Activated naive CD8-positive, alpha-beta T cell treated with anti-CD3 and anti-CD28 coated beads, Interleukin-2, amount 10 ng/mL, durations not matched to agents 7 days and 5 days (primary cell): Measurements from ENCODE around the gene SPANXC. TPM values are rescaled to one million over a fixed set of nuclear protein-coding genes. Genes with fewer than 3 reads are reported as not detected.
"Not testable (repeated sequence)": the region's sequence is repeated elsewhere in the genome, so short reads cannot be mapped to it uniquely, and the experiment has no call there.

Experiments used
- ATAC-seq: fragments of 150-1000 bp; cut with Tn5 transposase; one replicate; pipeline ENCODE4 v1.10.0; 2021; ENCODE audit warnings: low read depth, moderate library complexity
- POLR2A ChIA-PET: fragments of 350-600 bp; sonication (Branson Sonifier 250); formaldehyde crosslinking; loops from one replicate; lab custom pipeline; 2021; ENCODE audit warnings: antibody characterized with exemption; lab: Charles Lee
- DNase-seq: peaks from one replicate; pipeline ENCODE4 v3.0.0; 2021
- H3K27ac Mint-ChIP-seq: one replicate; pipeline ENCODE4 v1.8.0; 2022; ENCODE audit warnings: mild to moderate bottlenecking, mixed read lengths
- H3K27me3 Mint-ChIP-seq: one replicate; pipeline ENCODE4 v1.8.0; 2022; ENCODE audit warnings: mild to moderate bottlenecking, moderate library complexity, mixed read lengths
- H3K36me3 Mint-ChIP-seq: one replicate; pipeline ENCODE4 v1.8.0; 2021; ENCODE audit warnings: mild to moderate bottlenecking, mixed read lengths
- H3K4me1 Mint-ChIP-seq: one replicate; pipeline ENCODE4 v1.8.0; 2021; ENCODE audit warnings: mixed read lengths
- H3K4me3 Mint-ChIP-seq: one replicate; pipeline ENCODE4 v1.8.0; 2022; ENCODE audit warnings: mild to moderate bottlenecking, moderate library complexity, mixed read lengths
- H3K9me3 Mint-ChIP-seq: one replicate; pipeline ENCODE4 v1.8.0; 2021; ENCODE audit warnings: mixed read lengths
- total RNA-seq, 2 experiments: library from RNA; stranded (reverse); gene quantifications; one replicate each; pipeline ENCODE4 v1.2.3, GENCODE V29; 2021

Gene SPANXC
- total RNA-seq = not detected

- H3K9me3 Mint-ChIP-seq, H3K4me3 Mint-ChIP-seq, POLR2A ChIA-PET, H3K27me3 Mint-ChIP-seq, H3K36me3 Mint-ChIP-seq, H3K27ac Mint-ChIP-seq, H3K4me1 Mint-ChIP-seq, ATAC-seq, DNase-seq: not testable (repeated sequence)
These were observed at the start of gene SPANXC for GRCh38 chrX:141242417-141242816. Gene SPANXC, minus strand, starts transcription at chrX:141242517. Its CDS starts 60 bp downstream, at chrX:141242457.

GRCh38 chrX:141279476-141279875, 37.2 kb upstream of the SPANXC start:
- ATAC-seq (no peak), DNase-seq (no peak)
- H3K4me3 Mint-ChIP-seq = no peak overlapping the region
- no peaks in the 10 kb centered on the region for H3K27me3 Mint-ChIP-seq
- no peak overlapping the region for H3K27ac Mint-ChIP-seq
- H3K9me3 Mint-ChIP-seq = no peaks in the 10 kb centered on the region
- POLR2A ChIA-PET = no interaction called here
- H3K4me1 Mint-ChIP-seq = no peaks in the 10 kb centered on the region
- H3K36me3 Mint-ChIP-seq = no peaks in the 10 kb centered on the region

GRCh38 chrX:141278306-141278705, 36.0 kb upstream of the SPANXC start:
- H3K27me3 Mint-ChIP-seq = no peaks in the 10 kb centered on the region
- H3K36me3 Mint-ChIP-seq = no peaks in the 10 kb centered on the region
- no peak overlapping the region for H3K4me3 Mint-ChIP-seq
- POLR2A ChIA-PET = no interaction called here
- ATAC-seq (no peak), DNase-seq (no peak)
- H3K4me1 Mint-ChIP-seq = no peaks in the 10 kb centered on the region
- H3K9me3 Mint-ChIP-seq = no peaks in the 10 kb centered on the region
- no peak overlapping the region for H3K27ac Mint-ChIP-seq

GRCh38 chrX:141258080-141258479, 15.8 kb upstream of the SPANXC start:
- POLR2A ChIA-PET = no interaction called here
- H3K36me3 Mint-ChIP-seq = no peaks in the 10 kb centered on the region

GRCh38 chrX:141221611-141222010, 20.7 kb downstream of the SPANXC start:
- H3K27me3 Mint-ChIP-seq = no peaks in the 10 kb centered on the region
- DNase-seq (no peak), ATAC-seq (no peak)
- H3K27ac Mint-ChIP-seq = no peak overlapping the region
- H3K4me3 Mint-ChIP-seq = no peak overlapping the region
- H3K4me1 Mint-ChIP-seq = no peaks in the 10 kb centered on the region
- POLR2A ChIA-PET = no interaction called here
- no peaks in the 10 kb centered on the region for H3K9me3 Mint-ChIP-seq
- no peaks in the 10 kb centered on the region for H3K36me3 Mint-ChIP-seq

More at GRCh38 chrX:141258080-141258479, 15.8 kb upstream of the SPANXC start:
- H3K4me3 Mint-ChIP-seq = no peak overlapping the region
- ATAC-seq (no peak), DNase-seq (no peak)
- no peak overlapping the region for H3K27ac Mint-ChIP-seq
- H3K27me3 Mint-ChIP-seq = no peaks in the 10 kb centered on the region
- no peaks in the 10 kb centered on the region for H3K4me1 Mint-ChIP-seq
- H3K9me3 Mint-ChIP-seq = peaks cover 4% of the 10 kb centered on the region

- POLR2A ChIA-PET = no interaction called here
- DNase-seq (no peak), ATAC-seq (no peak)
- Mint-ChIP-seq H3K9me3 (no peaks in the 10 kb centered on the region), H3K4me3 (no peak overlapping the region), H3K36me3 (no peaks in the 10 kb centered on the region), H3K27me3 (no peaks in the 10 kb centered on the region), H3K4me1 (no peaks in the 10 kb centered on the region), H3K27ac (no peak overlapping the region)
These were observed 21.8 kb downstream of the SPANXC start for GRCh38 chrX:141220342-141221008.

GRCh38 chrX:141214196-141214595, 28.1 kb downstream of the SPANXC start:
- ATAC-seq (no peak), DNase-seq (no peak)
- no peaks in the 10 kb centered on the region for H3K4me1 Mint-ChIP-seq
- no peaks in the 10 kb centered on the region for H3K36me3 Mint-ChIP-seq
- H3K9me3 Mint-ChIP-seq = peaks cover 2% of the 10 kb centered on the region
- H3K4me3 Mint-ChIP-seq = no peak overlapping the region
- H3K27me3 Mint-ChIP-seq = no peaks in the 10 kb centered on the region
- H3K27ac Mint-ChIP-seq = no peak overlapping the region
- POLR2A ChIA-PET = no interaction called here

GRCh38 chrX:141201962-141202361, 40.4 kb downstream of the SPANXC start:
- no peaks in the 10 kb centered on the region for H3K36me3 Mint-ChIP-seq
- no peak for ATAC-seq
- H3K27ac Mint-ChIP-seq = no peak overlapping the region
- DNase-seq = no peak
- no peaks in the 10 kb centered on the region for H3K4me1 Mint-ChIP-seq
- POLR2A ChIA-PET = no interaction called here
- no peak overlapping the region for H3K4me3 Mint-ChIP-seq
- H3K27me3 Mint-ChIP-seq = no peaks in the 10 kb centered on the region
- no peaks in the 10 kb centered on the region for H3K9me3 Mint-ChIP-seq

Other genes with a start within 250 kb of the SPANXC start
- gene SPANXB1, start 239.9 kb downstream of the SPANXC start, total RNA-seq = not detected
- 1 to 10 TPM; 2.2 to 2.3 TPM for gene LDOC1, start 65.4 kb downstream of the SPANXC start, total RNA-seq